HFF-Myc (cell line): ENCODE results near the gene MPP2.

Source experiments
- DNase-seq: peaks from one replicate; pipeline ENCODE4 v3.0.0-alpha.2; 2011; ENCODE audit warnings: low read depth; ENCODE audit errors: extremely low read depth
- H3K4me3 ChIP-seq: replicated peaks from 2 replicates; pipeline ENCODE4 v1.5.1; 2011; ENCODE audit warnings: low read depth, mild to moderate bottlenecking, control low read depth, low read length
- TF ChIP-seq, protein P1 (sequence below): IDR thresholded peaks from 2 replicates; pipeline ENCODE4 v1.5.1; 2012; ENCODE audit warnings: mild to moderate bottlenecking, low read depth, low read length, control low read depth; ENCODE audit errors: missing control alignments

MPP2 gene

DNA sequence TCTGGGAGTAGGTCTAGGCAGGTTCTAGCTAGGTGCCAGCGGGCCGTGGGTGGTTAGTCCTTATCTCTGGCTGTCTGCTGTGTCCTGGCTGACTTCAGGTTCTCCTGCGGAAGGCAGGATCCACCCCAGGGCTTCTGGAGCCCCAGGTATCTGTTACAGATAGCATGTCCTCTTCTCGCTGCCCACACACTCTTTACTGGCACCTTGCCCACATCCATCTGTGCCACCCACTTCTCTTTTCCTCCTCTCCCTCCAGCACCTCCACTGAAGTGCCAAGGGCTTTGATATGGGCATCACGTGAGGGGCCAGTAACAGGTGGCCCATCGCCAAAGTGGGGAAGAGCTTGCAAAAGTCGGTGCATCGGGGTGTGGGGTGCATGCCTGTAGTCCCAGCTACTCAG lies 4.6 kb upstream of the MPP2 start:
- no peak overlapping the region for H3K4me3 ChIP-seq
- no peak for DNase-seq
- TF ChIP-seq, protein P1, sequence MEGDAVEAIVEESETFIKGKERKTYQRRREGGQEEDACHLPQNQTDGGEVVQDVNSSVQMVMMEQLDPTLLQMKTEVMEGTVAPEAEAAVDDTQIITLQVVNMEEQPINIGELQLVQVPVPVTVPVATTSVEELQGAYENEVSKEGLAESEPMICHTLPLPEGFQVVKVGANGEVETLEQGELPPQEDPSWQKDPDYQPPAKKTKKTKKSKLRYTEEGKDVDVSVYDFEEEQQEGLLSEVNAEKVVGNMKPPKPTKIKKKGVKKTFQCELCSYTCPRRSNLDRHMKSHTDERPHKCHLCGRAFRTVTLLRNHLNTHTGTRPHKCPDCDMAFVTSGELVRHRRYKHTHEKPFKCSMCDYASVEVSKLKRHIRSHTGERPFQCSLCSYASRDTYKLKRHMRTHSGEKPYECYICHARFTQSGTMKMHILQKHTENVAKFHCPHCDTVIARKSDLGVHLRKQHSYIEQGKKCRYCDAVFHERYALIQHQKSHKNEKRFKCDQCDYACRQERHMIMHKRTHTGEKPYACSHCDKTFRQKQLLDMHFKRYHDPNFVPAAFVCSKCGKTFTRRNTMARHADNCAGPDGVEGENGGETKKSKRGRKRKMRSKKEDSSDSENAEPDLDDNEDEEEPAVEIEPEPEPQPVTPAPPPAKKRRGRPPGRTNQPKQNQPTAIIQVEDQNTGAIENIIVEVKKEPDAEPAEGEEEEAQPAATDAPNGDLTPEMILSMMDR: no peak

DNA sequence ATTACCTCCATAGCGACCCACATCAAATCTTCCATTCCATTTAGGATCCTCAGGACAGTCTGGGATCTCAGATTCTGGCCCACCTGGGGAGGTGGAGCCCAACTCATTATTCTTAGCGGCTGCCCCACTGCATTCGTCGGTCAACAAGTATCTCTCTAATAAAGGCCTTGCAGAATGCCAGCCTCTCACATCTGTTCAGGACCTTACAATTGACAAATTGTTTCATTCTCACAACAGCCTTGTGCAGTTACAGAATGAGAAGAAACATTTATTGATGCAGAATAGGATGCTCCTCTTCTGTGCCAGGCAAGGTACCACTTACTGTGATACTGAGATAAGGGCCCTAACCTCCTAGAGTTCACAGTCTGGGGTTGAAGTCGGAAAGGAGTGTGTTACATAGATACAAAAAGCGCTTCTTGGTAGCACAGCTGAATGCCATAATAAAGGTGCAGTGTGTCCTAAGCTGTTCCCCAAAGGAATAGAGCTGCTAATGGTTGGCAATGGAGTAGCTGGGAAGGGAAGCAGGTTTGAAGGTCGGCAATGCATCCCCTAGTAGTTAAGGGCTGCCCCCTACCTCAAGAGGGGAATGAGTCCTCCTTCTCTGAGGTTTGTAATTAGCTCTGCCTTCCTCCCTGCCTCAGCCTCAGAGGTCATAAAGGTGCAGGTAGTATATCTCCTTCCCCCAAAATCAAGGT lies 2.3 kb upstream of the MPP2 start:
- H3K4me3 ChIP-seq: no peak overlapping the region
- TF ChIP-seq, protein P1: no peak
- DNase-seq: no peak

DNA sequence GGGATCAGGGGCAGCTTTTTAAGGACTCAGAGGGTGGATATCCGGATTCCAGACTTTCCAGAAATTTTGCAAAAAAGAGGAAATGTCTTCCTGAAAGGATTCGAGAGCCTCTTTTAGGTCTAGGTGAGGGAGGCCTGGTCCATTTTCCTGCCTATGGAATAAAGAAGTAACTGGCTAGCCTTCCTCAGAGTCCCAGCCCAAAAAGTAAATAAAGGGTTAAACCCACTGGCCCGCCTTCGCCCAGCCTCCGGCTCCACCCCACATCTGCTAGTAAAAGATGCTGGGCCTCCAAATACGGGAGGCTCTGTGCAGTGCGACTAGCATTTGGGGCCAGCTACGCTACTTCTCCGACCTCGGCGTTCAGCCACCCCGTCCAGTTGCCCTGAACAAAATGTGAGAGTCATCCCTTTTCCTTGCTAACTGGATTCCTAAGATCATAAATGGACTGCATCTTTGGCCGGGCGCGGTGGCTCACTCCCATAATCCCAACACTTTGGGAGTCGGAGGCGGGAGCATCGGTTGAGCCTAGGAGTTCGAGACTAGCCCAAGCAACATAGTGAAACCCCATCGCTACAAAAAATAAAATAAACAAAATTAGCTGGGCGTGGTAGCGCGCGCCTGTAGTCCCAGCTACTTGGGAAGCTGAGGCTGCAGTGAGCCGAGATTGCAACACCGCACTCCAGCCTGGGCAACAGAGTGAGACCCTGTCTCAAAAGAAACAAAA lies 824 bp upstream of the MPP2 start:
- TF ChIP-seq, protein P1: no peak
- H3K4me3 ChIP-seq: no peak overlapping the region; the same call in 1 of the 2 replicates
- DNase-seq: no peak

DNA sequence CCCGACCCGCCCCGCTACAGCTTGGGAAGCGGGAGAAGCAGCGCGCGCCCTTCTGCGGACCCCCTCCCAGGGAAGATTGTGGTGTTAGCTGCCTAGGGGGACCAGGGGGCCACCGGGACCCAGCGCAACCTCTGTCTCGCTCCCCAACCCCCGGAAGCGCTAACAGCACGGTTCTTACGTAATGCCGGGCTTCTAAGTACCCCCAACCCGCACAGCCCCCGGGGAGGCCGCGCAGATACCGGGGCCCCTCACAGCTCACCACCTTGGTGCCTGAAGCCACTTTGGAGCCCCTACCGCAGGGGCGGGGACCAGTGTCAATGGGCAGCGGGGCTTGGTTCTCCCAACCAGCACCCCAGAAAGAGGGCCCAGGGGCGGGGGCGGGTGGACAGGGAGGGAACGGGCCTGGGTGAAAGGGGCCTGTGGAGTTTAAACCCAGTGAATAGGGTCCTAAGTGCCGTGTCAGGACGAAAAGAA lies 348 bp downstream of the MPP2 start:
- TF ChIP-seq, protein P1: no peak
- no peak for DNase-seq
- H3K4me3 ChIP-seq: peak overlapping the region; percentile 36

DNA sequence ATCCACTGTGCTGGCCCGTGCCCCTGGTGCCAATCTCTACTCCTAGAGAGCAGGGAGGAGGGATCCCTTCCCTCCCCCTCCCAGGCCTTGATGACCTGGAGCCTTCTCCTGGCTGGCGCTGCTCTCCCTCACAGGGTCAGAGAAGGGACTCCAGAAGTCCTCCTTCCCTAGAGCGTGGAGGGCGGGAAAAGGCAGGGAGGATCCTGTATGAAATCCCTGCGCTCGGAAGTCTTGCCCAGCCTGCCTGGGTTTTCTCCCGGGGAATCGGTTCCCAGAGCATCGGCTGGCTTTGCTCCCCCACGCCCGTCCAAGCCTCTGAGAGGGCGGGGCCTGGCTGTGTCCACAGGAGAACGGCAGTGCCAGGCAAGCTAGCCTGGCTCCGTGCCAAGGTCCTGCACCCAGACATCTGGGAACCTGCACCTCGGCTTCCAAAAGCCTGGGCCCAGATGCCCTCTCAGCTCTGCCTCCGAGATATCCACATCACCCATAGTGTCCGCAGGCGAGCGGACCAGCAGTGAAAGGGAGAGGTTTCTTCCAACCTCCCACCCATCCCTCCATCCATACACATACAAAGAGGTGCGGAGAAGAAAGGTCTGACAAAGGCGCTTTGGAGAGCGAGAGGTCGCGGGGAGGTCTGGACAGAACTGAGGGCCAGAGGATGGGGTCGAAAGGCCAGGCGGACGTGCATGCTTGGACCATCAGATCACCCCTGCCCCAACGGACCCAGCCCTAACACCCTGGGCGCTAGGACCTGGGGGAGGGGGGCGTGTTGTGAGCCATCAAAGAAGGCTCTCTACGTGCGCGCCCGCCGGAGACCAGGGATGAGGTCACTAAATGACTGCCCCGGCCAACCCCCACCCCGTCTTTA lies 1.1 kb downstream of the MPP2 start:
- TF ChIP-seq, protein P1: no peak
- no peak overlapping the region; the same call in 1 of the 2 replicates for H3K4me3 ChIP-seq
- no peak for DNase-seq

DNA sequence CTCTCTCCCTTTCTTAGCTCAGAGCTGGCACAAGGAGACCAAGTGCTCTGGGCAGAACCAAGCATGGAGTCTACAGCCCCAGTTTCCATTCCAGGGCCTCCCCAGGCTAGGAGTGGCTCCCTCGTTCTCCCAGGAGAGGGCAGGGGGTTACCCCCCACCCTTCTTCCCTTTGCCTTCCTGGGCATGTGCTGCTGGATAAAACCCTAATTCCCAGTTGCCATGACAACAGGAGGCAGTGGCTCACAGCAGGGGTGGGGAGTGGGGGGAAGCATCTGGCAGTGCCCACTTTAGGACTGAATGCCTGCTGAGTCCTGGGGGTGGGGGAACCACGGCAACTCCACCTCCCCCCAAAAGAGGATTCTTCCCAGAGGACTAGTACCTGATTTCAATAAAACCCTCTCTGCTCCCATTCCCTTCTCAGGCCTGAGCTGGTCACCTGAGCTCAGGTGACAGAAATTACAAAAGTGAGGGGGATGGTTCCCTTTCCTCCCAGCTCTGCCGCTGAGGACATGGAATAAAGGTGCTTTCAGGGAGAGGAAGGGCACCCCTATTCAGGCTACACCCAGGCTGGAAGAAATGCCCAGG lies 1.8 kb downstream of the MPP2 start:
- TF ChIP-seq, protein P1: no peak
- H3K4me3 ChIP-seq: no peak overlapping the region
- DNase-seq: no peak
